ENCODE results near the gene CCDC57. TPM values are rescaled to one million over a fixed set of nuclear protein-coding genes. Genes with fewer than 3 reads are reported as not detected.
A peak's percentile ranks its signal among the peaks of the same experiment; 100 is the strongest.
"Not testable (repeated sequence)": the region's sequence is repeated elsewhere in the genome, so short reads cannot be mapped to it uniquely, and the experiment has no call there.

Gene CCDC57
- total RNA-seq (2013): 14.7 TPM
- 10 to 100 TPM; 17.1 to 43.8 (median 20.1) TPM for polyA plus RNA-seq
- polyA minus RNA-seq: 13.3 and 18.3 TPM in 2 replicates
- total RNA-seq: 9.8 to 56.2 (median 28.3) reads per million in 11 experiments

GRCh38 chr17:82212331-82213250 lies at the start of gene CCDC57:
Gene CCDC57 (minus strand): TSS chr17:82212842. CDS start chr17:82201944, 10,898 bp downstream.
- Mint-ChIP-seq H3K27ac (peak within 1 kb of the TSS in 6 of 7 donors; percentile 75 to 90 (median 83)), H3K4me3 (peak within 1 kb of the TSS; percentile 72 to 76), H3K9me3 (peaks cover 0 to 2% (median 0%) of the 10 kb centered on the region in 7 donors), H3K4me1 (peaks cover 45% of the 10 kb centered on the region), H3K36me3 (peaks cover 2% of the 10 kb centered on the region in 2 donors), H3K27me3 (ENCODE audit: low read depth in 3 of 3) (peaks cover 0 to 1% (median 0%) of the 10 kb centered on the region in 3 donors)
- Histone ChIP-seq H3K9me3 (replicated peaks in 1 of 2; ENCODE audit: control insufficient read depth in 1 of 2, insufficient read depth in 1 of 2, low read length in 2 of 2) (no peaks in the 10 kb centered on the region), H3K27me3 (ENCODE audit: control insufficient read depth in 2 of 2, insufficient read depth in 2 of 2, low read length in 2 of 2) (no peaks in the 10 kb centered on the region), H3K36me3 (replicated peaks in 1 of 2; ENCODE audit: control insufficient read depth in 1 of 2, insufficient read depth in 2 of 2, low read length in 2 of 2) (no peaks in the 10 kb centered on the region), H3K9ac (ENCODE audit: insufficient read depth, low read length, poor library complexity, severe bottlenecking) (peak within 1 kb of the TSS; percentile 91), H3K27ac (ENCODE audit: low read depth in 1 of 2, low read length in 2 of 2) (peak within 1 kb of the TSS in 1 of 2 donors; percentile 79), H3K4me3 (replicated peaks in 1 of 3; ENCODE audit: low read depth in 2 of 3, low read length in 3 of 3) (peak within 1 kb of the TSS; percentile 45 to 82 (median 65)), H2AFZ (ENCODE audit: insufficient read depth, low read depth, low read length, poor library complexity, severe bottlenecking) (peak within 1 kb of the TSS; percentile 82), H3K4me1 (ENCODE audit: control insufficient read depth in 1 of 2, insufficient read depth in 2 of 2, low read length in 2 of 2) (peaks cover 52 to 60% of the 10 kb centered on the region in 2 donors), H4K20me1 (ENCODE audit: insufficient read depth, low read length) (no peaks in the 10 kb centered on the region), H3K4me2 (replicated peaks; ENCODE audit: extremely low read depth, low read length, poor library complexity, severe bottlenecking) (peak within 1 kb of the TSS; percentile 92), H3K79me2 (ENCODE audit: insufficient read depth, low read length) (peaks cover 9% of the 10 kb centered on the region)
- under 1% methylated on average over 116 of the region's 116 CpGs for WGBS (ENCODE audit: insufficient coverage)
- intact Hi-C loops (cut with micrococcal nuclease): no loop called here
- DNase-seq: peak; percentile 72 to 77 (median 74)
- TF ChIP-seq, protein P1, sequence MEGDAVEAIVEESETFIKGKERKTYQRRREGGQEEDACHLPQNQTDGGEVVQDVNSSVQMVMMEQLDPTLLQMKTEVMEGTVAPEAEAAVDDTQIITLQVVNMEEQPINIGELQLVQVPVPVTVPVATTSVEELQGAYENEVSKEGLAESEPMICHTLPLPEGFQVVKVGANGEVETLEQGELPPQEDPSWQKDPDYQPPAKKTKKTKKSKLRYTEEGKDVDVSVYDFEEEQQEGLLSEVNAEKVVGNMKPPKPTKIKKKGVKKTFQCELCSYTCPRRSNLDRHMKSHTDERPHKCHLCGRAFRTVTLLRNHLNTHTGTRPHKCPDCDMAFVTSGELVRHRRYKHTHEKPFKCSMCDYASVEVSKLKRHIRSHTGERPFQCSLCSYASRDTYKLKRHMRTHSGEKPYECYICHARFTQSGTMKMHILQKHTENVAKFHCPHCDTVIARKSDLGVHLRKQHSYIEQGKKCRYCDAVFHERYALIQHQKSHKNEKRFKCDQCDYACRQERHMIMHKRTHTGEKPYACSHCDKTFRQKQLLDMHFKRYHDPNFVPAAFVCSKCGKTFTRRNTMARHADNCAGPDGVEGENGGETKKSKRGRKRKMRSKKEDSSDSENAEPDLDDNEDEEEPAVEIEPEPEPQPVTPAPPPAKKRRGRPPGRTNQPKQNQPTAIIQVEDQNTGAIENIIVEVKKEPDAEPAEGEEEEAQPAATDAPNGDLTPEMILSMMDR (IDR thresholded peaks at IDR 0.05): no peak

DNA sequence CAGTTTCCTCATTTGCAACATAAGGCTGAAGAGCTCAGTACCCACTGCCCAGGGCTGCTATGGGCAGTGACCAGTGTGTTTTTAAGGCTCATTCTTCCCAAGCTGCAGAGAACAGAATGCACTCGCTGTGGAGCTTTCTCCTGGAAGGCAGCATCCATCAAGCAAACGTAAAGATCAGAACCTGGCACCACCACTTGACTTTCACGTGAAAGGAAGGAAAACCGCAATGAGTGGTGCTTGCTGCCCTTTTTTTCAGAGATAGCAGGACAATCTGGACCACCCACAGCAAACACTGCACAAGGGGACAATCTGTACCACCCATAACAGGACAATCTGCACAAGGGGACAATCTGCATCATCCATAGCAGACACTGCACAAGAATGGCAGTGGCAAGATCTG lies 49.7 kb upstream of the CCDC57 start:
- WGBS (ENCODE audit: insufficient coverage): 75% methylated on average over 4 of the region's 4 CpGs
- H3K4me3 ChIP-seq (replicated peaks in 1 of 3; ENCODE audit: low read depth in 2 of 3, low read length in 3 of 3): no peak overlapping the region
- Mint-ChIP-seq H3K4me3 (no peak overlapping the region), H3K9me3 (peaks cover 0 to 2% (median 0%) of the 10 kb centered on the region in 7 donors), H3K36me3 (peaks cover 94 to 98% of the 10 kb centered on the region in 2 donors), H3K27ac (peak overlapping the region in 3 of 7 donors; percentile 3 to 67 (median 18)), H3K4me1 (peaks cover 16% of the 10 kb centered on the region), H3K27me3 (ENCODE audit: low read depth in 3 of 3) (no peaks in the 10 kb centered on the region)
- H3K4me2 ChIP-seq (replicated peaks; ENCODE audit: extremely low read depth, low read length, poor library complexity, severe bottlenecking): no peak overlapping the region
- peaks cover 94% of the 10 kb centered on the region for H3K79me2 ChIP-seq (ENCODE audit: insufficient read depth, low read length)
- DNase-seq: no peak
- peaks cover 100% of the 10 kb centered on the region for H4K20me1 ChIP-seq (ENCODE audit: insufficient read depth, low read length)
- H2AFZ ChIP-seq (ENCODE audit: insufficient read depth, low read depth, low read length, poor library complexity, severe bottlenecking): no peak overlapping the region
- intact Hi-C loops (cut with micrococcal nuclease): no loop called here
- peaks cover 5 to 7% of the 10 kb centered on the region in 2 donors for H3K4me1 ChIP-seq (ENCODE audit: control insufficient read depth in 1 of 2, insufficient read depth in 2 of 2, low read length in 2 of 2)
- H3K36me3 ChIP-seq (replicated peaks in 1 of 2; ENCODE audit: control insufficient read depth in 1 of 2, insufficient read depth in 2 of 2, low read length in 2 of 2): peaks cover 91 to 96% of the 10 kb centered on the region in 2 donors
- no peaks in the 10 kb centered on the region for H3K9me3 ChIP-seq (replicated peaks in 1 of 2; ENCODE audit: control insufficient read depth in 1 of 2, insufficient read depth in 1 of 2, low read length in 2 of 2)
- TF ChIP-seq, protein P1 (IDR thresholded peaks at IDR 0.05): no peak
- no peaks in the 10 kb centered on the region for H3K27me3 ChIP-seq (ENCODE audit: control insufficient read depth in 2 of 2, insufficient read depth in 2 of 2, low read length in 2 of 2)
- no peak overlapping the region for H3K9ac ChIP-seq (ENCODE audit: insufficient read depth, low read length, poor library complexity, severe bottlenecking)
- H3K27ac ChIP-seq (ENCODE audit: low read depth in 1 of 2, low read length in 2 of 2): peak overlapping the region in 1 of 2 donors; percentile 15

DNA sequence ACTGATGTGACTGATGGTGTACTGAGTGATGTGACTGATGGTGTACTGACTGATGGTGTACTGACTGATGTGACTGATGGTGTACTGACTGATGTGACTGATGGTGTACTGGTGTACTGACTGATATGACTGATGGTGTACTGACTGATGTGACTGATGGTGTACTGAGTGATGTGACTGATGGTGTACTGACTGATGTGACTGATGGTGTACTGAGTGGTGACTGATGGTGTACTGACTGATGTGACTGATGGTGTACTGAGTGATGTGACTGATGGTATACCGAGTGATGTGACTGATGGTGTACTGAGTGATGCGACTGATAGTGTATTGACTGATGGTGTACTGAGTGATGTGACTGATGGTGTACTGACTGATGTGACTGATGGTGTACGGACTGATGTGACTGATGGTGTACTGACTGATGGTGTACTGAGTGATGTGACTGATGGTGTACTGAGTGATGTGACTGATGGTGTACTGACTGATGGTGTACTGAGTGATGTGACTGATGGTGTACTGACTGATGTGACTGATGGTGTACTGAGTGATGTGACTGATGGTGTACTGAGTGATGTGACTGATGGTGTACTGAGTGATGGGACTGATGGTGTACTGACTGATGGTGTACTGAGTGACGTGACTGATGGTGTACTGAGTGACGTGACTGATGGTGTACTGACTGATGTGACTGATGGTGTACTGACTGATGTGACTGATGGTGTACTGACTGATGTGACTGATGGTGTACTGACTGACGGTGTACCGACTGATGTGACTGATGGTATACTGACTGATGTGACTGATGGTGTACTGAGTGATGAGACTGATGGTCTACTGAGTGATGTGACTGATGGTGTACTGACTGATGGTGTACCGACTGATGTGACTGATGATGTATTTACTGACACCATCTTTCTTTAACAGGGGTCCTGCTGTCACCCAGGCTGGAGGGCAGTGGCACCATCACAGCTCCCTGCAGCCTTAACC lies 47.6 kb upstream of the CCDC57 start:
- H3K27me3 ChIP-seq (ENCODE audit: control insufficient read depth in 2 of 2, insufficient read depth in 2 of 2, low read length in 2 of 2); H3K4me3 ChIP-seq (replicated peaks in 1 of 3; ENCODE audit: low read depth in 2 of 3, low read length in 3 of 3); H3K27me3 Mint-ChIP-seq (ENCODE audit: low read depth in 3 of 3); DNase-seq; intact Hi-C loops (cut with micrococcal nuclease); H3K4me1 Mint-ChIP-seq; H3K9me3 ChIP-seq (replicated peaks in 1 of 2; ENCODE audit: control insufficient read depth in 1 of 2, insufficient read depth in 1 of 2, low read length in 2 of 2); H3K27ac ChIP-seq (ENCODE audit: low read depth in 1 of 2, low read length in 2 of 2); H2AFZ ChIP-seq (ENCODE audit: insufficient read depth, low read depth, low read length, poor library complexity, severe bottlenecking); H3K4me1 ChIP-seq (ENCODE audit: control insufficient read depth in 1 of 2, insufficient read depth in 2 of 2, low read length in 2 of 2); H3K9me3 Mint-ChIP-seq; H3K4me3 Mint-ChIP-seq; H3K4me2 ChIP-seq (replicated peaks; ENCODE audit: extremely low read depth, low read length, poor library complexity, severe bottlenecking); H3K9ac ChIP-seq (ENCODE audit: insufficient read depth, low read length, poor library complexity, severe bottlenecking): not testable (repeated sequence)
- 99% methylated on average over 7 of the region's 8 CpGs for WGBS (ENCODE audit: insufficient coverage)
- peak overlapping the region in 3 of 7 donors; percentile 6 to 64 (median 58) for H3K27ac Mint-ChIP-seq
- peaks cover 100% of the 10 kb centered on the region for H4K20me1 ChIP-seq (ENCODE audit: insufficient read depth, low read length)
- peaks cover 93 to 98% of the 10 kb centered on the region in 2 donors for H3K36me3 Mint-ChIP-seq
- H3K79me2 ChIP-seq (ENCODE audit: insufficient read depth, low read length): peaks cover 94% of the 10 kb centered on the region
- H3K36me3 ChIP-seq (replicated peaks in 1 of 2; ENCODE audit: control insufficient read depth in 1 of 2, insufficient read depth in 2 of 2, low read length in 2 of 2): peaks cover 95 to 98% of the 10 kb centered on the region in 2 donors

Measured in CD14-positive monocyte (primary cell).